IMR-90 (cell line): ENCODE data around the gene ELMOD3. TPM values are rescaled to one million over a fixed set of nuclear protein-coding genes. Genes with fewer than 3 reads are reported as not detected.

Experiments used
- ATAC-seq: fragments of 200-7000 bp; cut with Tn5 transposase; 2 replicates; pipeline ENCODE4 v1.9.1; 2020; ENCODE audit warnings: low read depth, mild to moderate bottlenecking, moderate library complexity
- BruUV-seq: library from RNA; stranded (reverse); fragments of 400-500 nt; replicated peaks from 2 replicates; lab custom pipeline; 2021; lab: Mats Ljungman, UMichigan
- CTCF ChIA-PET: fragments of 300-600 bp; formaldehyde crosslinking; extraction: SDS; loops from one replicate; lab custom pipeline; 2021; ENCODE audit warnings: antibody characterized with exemption; lab: Yijun Ruan, JAX
- POLR2A ChIA-PET: fragments of 300-600 bp; sonication (Branson Sonifier 250); formaldehyde crosslinking; loops from one replicate; lab custom pipeline; 2022; ENCODE audit warnings: antibody characterized with exemption; ENCODE audit not compliant: unreplicated experiment; lab: Charles Lee
- DNase-seq: peaks from one replicate; pipeline ENCODE4 v3.0.0; 2013
- H2AFZ ChIP-seq: replicated peaks from 2 replicates; pipeline ENCODE3; 2013; ENCODE audit warnings: low read length, mild to moderate bottlenecking; ENCODE audit not compliant: poor library complexity
- H2AK5ac ChIP-seq: 2 replicates; pipeline ENCODE4 v1.6.1; 2013; ENCODE audit warnings: low read depth, low read length, inconsistent platforms
- H2AK9ac ChIP-seq: replicated peaks from 2 replicates; pipeline ENCODE3; 2013; ENCODE audit warnings: mild to moderate bottlenecking, low read depth, low read length, moderate library complexity; ENCODE audit not compliant: poor library complexity
- H2BK120ac ChIP-seq: 2 replicates; pipeline ENCODE4 v1.6.1; 2013; ENCODE audit warnings: low read depth, low read length, inconsistent platforms
- H2BK15ac ChIP-seq: 3 replicates; pipeline ENCODE4 v1.6.1; 2013; ENCODE audit warnings: low read depth, low read length, inconsistent platforms
- H2BK20ac ChIP-seq: 2 replicates; pipeline ENCODE4 v1.6.1; 2013; ENCODE audit warnings: low read depth, mild to moderate bottlenecking, inconsistent platforms, low read length, moderate library complexity
- H2BK5ac ChIP-seq: 2 replicates; pipeline ENCODE4 v1.6.1; 2013; ENCODE audit warnings: mild to moderate bottlenecking, low read depth, low read length, inconsistent platforms; ENCODE audit not compliant: poor library complexity, severe bottlenecking
- H3K14ac ChIP-seq: replicated peaks from 2 replicates; pipeline ENCODE4 v1.6.1; 2013; ENCODE audit warnings: low read depth, low read length, inconsistent platforms
- H3K18ac ChIP-seq: 2 replicates; pipeline ENCODE4 v1.6.1; 2013; ENCODE audit warnings: low read depth, low read length, control low read depth
- H3K23ac ChIP-seq: 2 replicates; pipeline ENCODE4 v1.6.1; 2013; ENCODE audit warnings: low read depth, low read length, inconsistent platforms
- H3K27ac ChIP-seq: 2 replicates; pipeline ENCODE4 v1.5.1; 2013; ENCODE audit warnings: mild to moderate bottlenecking, control low read depth, low read length; ENCODE audit not compliant: insufficient read depth
- H3K27me3 ChIP-seq: 2 replicates; pipeline ENCODE4 v1.6.1; 2013; ENCODE audit warnings: low read length; ENCODE audit not compliant: control insufficient read depth, insufficient read depth
- H3K36me3 ChIP-seq: 2 replicates; pipeline ENCODE4 v1.6.1; 2013; ENCODE audit warnings: low read length, mixed read lengths; ENCODE audit not compliant: control insufficient read depth, insufficient read depth
- H3K4ac ChIP-seq: 2 replicates; pipeline ENCODE4 v1.6.1; 2013; ENCODE audit warnings: low read depth, low read length, inconsistent platforms
- H3K4me1 ChIP-seq: 2 replicates; pipeline ENCODE4 v1.6.1; 2013; ENCODE audit warnings: low read length, mixed read lengths; ENCODE audit not compliant: control insufficient read depth, insufficient read depth
- H3K4me2 ChIP-seq: 2 replicates; pipeline ENCODE4 v1.6.1; 2013; ENCODE audit warnings: low read depth, mild to moderate bottlenecking, control low read depth, low read length, moderate library complexity
- H3K4me3 ChIP-seq: 2 replicates; pipeline ENCODE4 v1.5.1; 2013; ENCODE audit warnings: low read depth, mild to moderate bottlenecking, control low read depth, low read length, moderate library complexity; ENCODE audit not compliant: insufficient read depth
- H3K56ac ChIP-seq: 2 replicates; pipeline ENCODE4 v1.6.1; 2013; ENCODE audit warnings: low read length, inconsistent platforms; ENCODE audit not compliant: insufficient read depth; ENCODE audit errors: extremely low read depth
- H3K79me1 ChIP-seq, 2 experiments: 2 replicates each; pipeline ENCODE4 v1.6.1; 2013; ENCODE audit warnings: low read length in 2 of 2, inconsistent platforms in 1 of 2, low read depth in 1 of 2
- H3K9ac ChIP-seq: 2 replicates; pipeline ENCODE4 v1.6.1; 2013; ENCODE audit warnings: low read depth, low read length, control low read depth
- H3K9me1 ChIP-seq: 2 replicates; pipeline ENCODE4 v1.6.1; 2013; ENCODE audit warnings: low read length, inconsistent platforms; ENCODE audit not compliant: insufficient read depth
- H3K9me3 ChIP-seq: 2 replicates; pipeline ENCODE4 v1.6.1; 2013; ENCODE audit warnings: low read length; ENCODE audit not compliant: control insufficient read depth, insufficient read depth
- H4K20me1 ChIP-seq: 2 replicates; pipeline ENCODE4 v1.6.1; 2013; ENCODE audit warnings: low read length, inconsistent platforms; ENCODE audit not compliant: insufficient read depth
- H4K5ac ChIP-seq: 2 replicates; pipeline ENCODE4 v1.6.1; 2013; ENCODE audit warnings: mild to moderate bottlenecking, low read depth, low read length, control low read depth
- H4K8ac ChIP-seq, 2 experiments: 2 replicates each; pipeline ENCODE4 v1.6.1; 2013; ENCODE audit warnings: low read depth in 2 of 2, low read length in 2 of 2, control low read depth in 1 of 2, inconsistent platforms in 1 of 2
- H4K91ac ChIP-seq: 2 replicates; pipeline ENCODE4 v1.6.1; 2013; ENCODE audit warnings: low read depth, low read length, inconsistent platforms; ENCODE audit not compliant: insufficient read depth
- CTCF ChIP-seq: conservative IDR thresholded peaks from 2 replicates; pipeline ENCODE4 v1.5.1; 2012; ENCODE audit warnings: mild to moderate bottlenecking, low read depth, low read length, improper control_type of control experiment
- MAFK ChIP-seq: IDR thresholded peaks from 2 replicates; pipeline ENCODE4 v1.6.1; 2012; ENCODE audit warnings: low read depth, low read length, improper control_type of control experiment
- MXI1 ChIP-seq: IDR thresholded peaks from 2 replicates; pipeline ENCODE4 v1.6.1; 2012; ENCODE audit warnings: low read depth, mild to moderate bottlenecking, low read length, moderate library complexity, borderline replicate concordance
- POLR2A ChIP-seq: IDR thresholded peaks from 2 replicates; pipeline ENCODE4 v1.6.1; 2012; ENCODE audit warnings: mild to moderate bottlenecking, low read depth, low read length
- USF2 ChIP-seq: fragments of 150-350 bp; IDR thresholded peaks from 2 replicates; pipeline ENCODE4 v1.6.1; 2017; ENCODE audit warnings: mild to moderate bottlenecking, antibody characterized with exemption, low read length, low read depth
- WGBS, 2 experiments: methylation state at CpG; one replicate each; pipeline versions ENCODE4 v1.1.5 to v1.1.7; 2013; ENCODE audit warnings: missing lambda C conversion rate in 2 of 2; ENCODE audit not compliant: insufficient read length in 1 of 2; ENCODE audit errors: extremely low coverage in 2 of 2; 5-methylcytosine and 5-hydroxymethylcytosine counted together
- dilution Hi-C: fragments of 300-500 bp; cut with HindIII; formaldehyde crosslinking; loops from one replicate; pipeline ENCODE4 v1.14.3; 2018; ENCODE audit warnings: low sequenced_read_pairs; ENCODE audit not compliant: unreplicated experiment
- in situ Hi-C: fragments of 300-500 bp; cut with MboI; formaldehyde crosslinking; loops from 3 replicates; pipeline ENCODE4 v1.14.3; 2019; ENCODE audit warnings: low sequenced_read_pairs, inconsistent platforms, mixed read lengths
- intact Hi-C: fragments of 100-400 bp; cut with micrococcal nuclease; formaldehyde crosslinking; loops from 2 replicates; pipeline ENCODE4 v1.10.0; 2022
- polyA plus RNA-seq, 3 experiments: library from polyadenylated mRNA; depleted of rRNA; stranded (reverse); fragments of >200 nt; gene quantifications; 2 replicates each; pipeline ENCODE4 v1.2.3, GENCODE V29; 2012; ENCODE audit warnings: low replicate concordance in 1 of 3
- total RNA-seq: library from RNA; depleted of rRNA; stranded (reverse); fragments of >200 nt; gene quantifications from 2 replicates; pipeline ENCODE4 v1.2.3, GENCODE V29; 2012

Gene ELMOD3
- total and polyA plus RNA-seq, 2 of the 4 experiments (the other 2 are of a cell fraction) = 13.1 to 20.7 TPM

- WGBS, 2 experiments = no CpG with 5 or more reads among the region's 3 CpGs
- no peak overlapping the region for H3K9ac ChIP-seq
- BruUV-seq = no TSS peak
- intact Hi-C loops = no loop called here
- H3K36me3 ChIP-seq = no peaks in the 10 kb centered on the region
- in situ Hi-C loops = no loop called here
- ATAC-seq = no peak
- no peak overlapping the region for H3K56ac ChIP-seq
- H2BK5ac ChIP-seq = no peak overlapping the region
- H3K4me2 ChIP-seq = no peak overlapping the region
- H3K9me1 ChIP-seq = peaks cover 3% of the 10 kb centered on the region; the same call in 1 of the 2 replicates
- peaks cover 0 to 3% of the 10 kb centered on the region in 2 experiments; a peak in 1 of 4 replicates for H3K79me1 ChIP-seq
- DNase-seq = no peak
- no peak overlapping the region for H2BK120ac ChIP-seq
- H4K91ac ChIP-seq = no peak overlapping the region
- dilution Hi-C loops = no loop called here
- no peaks in the 10 kb centered on the region for H4K20me1 ChIP-seq
- H2BK20ac ChIP-seq = no peak overlapping the region
- no peaks in the 10 kb centered on the region for H3K27me3 ChIP-seq
- no peaks in the 10 kb centered on the region for H3K9me3 ChIP-seq
- H2AK9ac ChIP-seq = no peak overlapping the region
- H3K27ac ChIP-seq = no peak overlapping the region
- no peak overlapping the region for H2BK15ac ChIP-seq
- H2AK5ac ChIP-seq = peak overlapping the region; percentile 33; the same call in 1 of the 2 replicates
- H3K4me1 ChIP-seq = peaks cover 4% of the 10 kb centered on the region
- CTCF ChIA-PET = interaction anchor here (2.5 kb wide), 1 partner anchor 112 kb away, joined by 7 read pairs; the partner anchor contains the start of gene MAT2A
- no peak overlapping the region for H3K14ac ChIP-seq
- TF ChIP-seq POLR2A = no peak
- TF ChIP-seq MXI1 = no peak
- no peak for TF ChIP-seq CTCF
- no peak for TF ChIP-seq MAFK
- TF ChIP-seq USF2 = no peak
- H3K18ac ChIP-seq = no peak overlapping the region
- no peak overlapping the region for H4K5ac ChIP-seq
- no peak overlapping the region for H3K23ac ChIP-seq
- no peak overlapping the region for H3K4ac ChIP-seq
- POLR2A ChIA-PET = interaction anchor here (2.7 kb wide), 1 partner anchor 112 kb away, joined by 17 read pairs; the partner anchor contains the start of gene MAT2A
- H2AFZ ChIP-seq = no peak overlapping the region
- no peak overlapping the region for H3K4me3 ChIP-seq
- H4K8ac ChIP-seq = no peak overlapping the region
Observed at GRCh38 chr2:85427300-85427835, 72.8 kb downstream of the ELMOD3 start.
